ENCODE measurements around the gene PRKG1.
A peak's percentile ranks its signal among the peaks of the same experiment; 100 is the strongest.

PRKG1 gene

DNA sequence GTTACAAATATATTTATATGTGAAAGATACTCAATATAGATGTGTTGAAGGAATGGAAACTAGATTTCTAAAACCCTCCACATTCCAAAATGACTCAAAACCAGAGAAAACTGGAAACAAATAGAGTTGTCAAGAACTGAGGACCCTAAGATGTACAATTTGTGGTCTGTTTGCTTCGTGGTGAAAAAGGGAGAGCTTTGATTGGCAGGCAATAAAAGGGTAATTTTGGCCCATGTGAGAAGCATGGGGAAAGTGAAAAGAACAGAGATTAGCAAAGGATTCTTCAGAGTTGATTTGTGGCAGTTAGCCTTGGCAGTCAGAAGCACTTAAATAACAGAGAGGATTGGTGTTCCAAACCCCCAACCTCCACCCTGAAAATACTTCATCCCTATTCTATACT is 1202.7 kb downstream of the PRKG1 start:
- Mint-ChIP-seq H3K4me1 (ENCODE audit: low read depth) (no peaks in the 10 kb centered on the region), H3K36me3 (ENCODE audit: low read depth) (no peaks in the 10 kb centered on the region), H3K9me3 (no peaks in the 10 kb centered on the region), H3K27me3 (peaks cover 9% of the 10 kb centered on the region), H3K27ac (no peak overlapping the region), H3K4me3 (no peak overlapping the region)

GRCh38 chr10:52279546-52279945 is 1205.3 kb downstream of the PRKG1 start:
- no peak overlapping the region for H3K27ac Mint-ChIP-seq
- no peaks in the 10 kb centered on the region for H3K9me3 Mint-ChIP-seq
- H3K36me3 Mint-ChIP-seq (ENCODE audit: low read depth), result no peaks in the 10 kb centered on the region
- H3K4me1 Mint-ChIP-seq (ENCODE audit: low read depth), result peaks cover 3% of the 10 kb centered on the region
- H3K27me3 Mint-ChIP-seq, result peaks cover 16% of the 10 kb centered on the region
- H3K4me3 Mint-ChIP-seq, result no peak overlapping the region

DNA sequence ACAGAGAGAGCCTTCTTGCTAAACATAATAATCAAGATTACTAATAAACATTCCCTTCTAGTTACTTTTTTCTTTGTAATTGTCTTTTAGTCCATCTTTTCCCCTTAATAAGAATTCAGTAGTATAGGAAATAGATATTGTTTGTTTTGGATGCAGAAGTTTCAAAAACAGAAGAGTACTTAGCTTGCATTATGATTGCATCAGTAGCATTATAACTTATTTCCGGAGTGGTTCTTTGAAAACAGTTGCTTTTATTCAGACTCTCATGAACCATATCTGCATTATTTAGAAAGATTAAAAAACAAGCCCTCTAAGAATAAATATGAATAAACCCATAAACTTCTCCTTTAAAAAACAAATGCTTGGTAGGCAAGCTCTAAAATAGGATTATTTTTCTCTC is 1205.8 kb downstream of the PRKG1 start:
- Mint-ChIP-seq H3K36me3 (ENCODE audit: low read depth) (no peaks in the 10 kb centered on the region), H3K27ac (no peak overlapping the region), H3K9me3 (no peaks in the 10 kb centered on the region), H3K4me1 (ENCODE audit: low read depth) (peaks cover 6% of the 10 kb centered on the region), H3K27me3 (peaks cover 13% of the 10 kb centered on the region), H3K4me3 (no peak overlapping the region)

DNA sequence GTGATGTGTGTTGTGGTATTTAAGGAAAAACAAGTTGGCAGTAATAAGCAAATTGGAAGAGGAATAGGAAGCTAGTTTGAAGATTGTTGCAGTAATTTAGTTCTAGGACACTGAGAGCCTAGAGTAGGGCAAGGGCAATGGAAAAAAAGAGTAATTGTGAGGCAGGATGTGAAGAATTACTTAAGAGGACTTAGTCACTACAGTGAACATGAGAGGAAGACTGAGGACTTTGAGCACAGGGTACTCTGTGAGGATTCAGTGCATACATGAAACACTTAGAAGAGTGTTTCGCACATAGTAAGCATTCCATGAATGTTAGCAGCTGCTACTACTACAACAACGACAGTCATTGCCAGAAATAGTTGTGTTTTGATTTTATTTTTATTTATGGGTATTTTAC is 1208.9 kb downstream of the PRKG1 start:
- H3K4me3 Mint-ChIP-seq, result no peak overlapping the region
- no peaks in the 10 kb centered on the region for H3K9me3 Mint-ChIP-seq
- H3K4me1 Mint-ChIP-seq (ENCODE audit: low read depth), result peaks cover 6% of the 10 kb centered on the region
- peaks cover 8% of the 10 kb centered on the region for H3K27me3 Mint-ChIP-seq
- no peak overlapping the region for H3K27ac Mint-ChIP-seq
- H3K36me3 Mint-ChIP-seq (ENCODE audit: low read depth), result no peaks in the 10 kb centered on the region

DNA sequence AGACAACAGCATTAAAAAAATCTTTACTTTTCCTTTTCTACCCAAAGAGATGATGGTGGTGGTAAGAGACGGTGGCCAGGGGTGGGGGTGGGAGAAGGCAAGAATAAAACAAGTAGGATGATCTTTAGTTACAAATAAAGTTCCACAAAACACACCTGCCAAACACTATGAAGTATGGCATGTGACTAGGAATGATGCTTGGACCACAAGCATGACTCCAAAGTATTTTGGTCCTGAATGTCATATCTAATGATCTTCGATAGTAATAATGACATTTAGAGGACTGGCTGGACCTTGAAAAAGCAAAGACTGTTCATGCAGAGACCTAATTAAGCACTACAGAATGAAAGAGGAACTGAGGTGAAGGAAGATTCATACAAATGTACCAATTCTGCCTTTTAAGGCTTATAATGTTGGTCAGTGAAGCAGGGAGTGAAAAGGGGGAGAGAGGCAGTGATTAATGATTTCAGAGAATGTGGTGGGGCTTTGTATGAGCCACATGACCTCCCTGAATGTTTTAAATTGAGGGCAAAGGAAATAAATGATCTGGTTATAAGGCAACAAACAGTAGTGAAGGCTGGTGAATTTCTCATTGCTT is 1210.2 kb downstream of the PRKG1 start:
- H3K9me3 Mint-ChIP-seq, result no peaks in the 10 kb centered on the region
- H3K36me3 Mint-ChIP-seq (ENCODE audit: low read depth), result no peaks in the 10 kb centered on the region
- peaks cover 6% of the 10 kb centered on the region for H3K4me1 Mint-ChIP-seq (ENCODE audit: low read depth)
- H3K4me3 Mint-ChIP-seq, result no peak overlapping the region
- H3K27ac Mint-ChIP-seq, result no peak overlapping the region
- H3K27me3 Mint-ChIP-seq, result peaks cover 8% of the 10 kb centered on the region

DNA sequence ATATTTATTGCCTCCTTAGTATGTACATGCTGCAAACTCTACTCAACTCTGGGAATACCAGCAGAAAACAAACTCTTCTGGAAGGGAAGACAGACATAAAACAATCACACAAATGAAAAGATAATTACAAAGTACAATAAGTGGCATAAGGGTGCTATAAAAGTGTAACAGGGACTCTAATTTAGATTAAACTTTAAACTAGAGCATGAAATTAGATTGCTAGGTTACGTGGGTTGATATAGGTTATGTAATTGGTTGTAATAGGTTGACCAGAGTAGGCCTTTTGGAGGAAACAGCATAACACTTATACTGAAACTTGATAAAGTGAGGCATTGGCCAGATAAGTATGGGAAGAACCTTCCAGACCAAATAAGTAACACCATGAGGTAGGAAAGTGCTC is 1213.6 kb downstream of the PRKG1 start:
- H3K27me3 Mint-ChIP-seq, result peaks cover 7% of the 10 kb centered on the region
- H3K36me3 Mint-ChIP-seq (ENCODE audit: low read depth), result no peaks in the 10 kb centered on the region
- peaks cover 6% of the 10 kb centered on the region for H3K4me1 Mint-ChIP-seq (ENCODE audit: low read depth)
- H3K4me3 Mint-ChIP-seq, result no peak overlapping the region
- no peaks in the 10 kb centered on the region for H3K9me3 Mint-ChIP-seq
- H3K27ac Mint-ChIP-seq, result no peak overlapping the region

GRCh38 chr10:52297747-52298146 is 1223.5 kb downstream of the PRKG1 start:
- no peaks in the 10 kb centered on the region for H3K27me3 Mint-ChIP-seq
- no peaks in the 10 kb centered on the region for H3K4me1 Mint-ChIP-seq (ENCODE audit: low read depth)
- no peaks in the 10 kb centered on the region for H3K36me3 Mint-ChIP-seq (ENCODE audit: low read depth)
- no peaks in the 10 kb centered on the region for H3K9me3 Mint-ChIP-seq
- no peak overlapping the region for H3K27ac Mint-ChIP-seq
- H3K4me3 Mint-ChIP-seq, result no peak overlapping the region

DNA sequence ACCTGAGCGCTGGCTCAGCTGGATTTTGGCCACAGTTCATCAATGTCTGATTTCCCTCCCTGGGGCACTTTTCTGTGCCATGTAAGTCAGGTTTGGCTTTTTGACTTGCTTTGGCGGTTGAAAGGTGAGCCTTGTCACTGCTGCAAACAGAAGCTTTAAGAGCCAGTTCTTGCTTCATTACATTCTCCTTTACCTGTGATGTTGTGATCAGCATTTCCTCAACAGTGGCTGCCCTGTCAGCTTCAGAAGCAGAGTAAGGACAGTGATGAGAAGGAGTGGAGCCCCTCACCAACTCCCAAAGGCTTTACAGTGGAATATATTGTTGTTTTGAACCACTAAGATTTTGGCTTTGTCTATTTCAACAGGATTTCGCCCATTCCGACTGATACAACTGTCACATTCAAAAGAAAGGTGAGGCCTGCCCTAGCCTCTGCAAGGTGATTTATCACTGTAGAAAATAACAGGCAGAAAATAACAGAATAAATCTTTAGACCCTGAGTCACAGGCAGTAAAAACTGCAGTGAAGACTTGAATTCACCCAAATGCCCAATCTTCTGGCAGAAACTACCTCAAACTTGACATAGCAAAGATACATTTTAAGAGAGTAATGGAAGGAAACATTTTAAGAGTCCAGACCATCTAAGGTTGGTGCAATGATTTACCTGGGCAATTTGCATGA is 1226.5 kb downstream of the PRKG1 start:
- no peaks in the 10 kb centered on the region for H3K4me1 Mint-ChIP-seq (ENCODE audit: low read depth)
- no peaks in the 10 kb centered on the region for H3K27me3 Mint-ChIP-seq
- no peak overlapping the region for H3K27ac Mint-ChIP-seq
- H3K9me3 Mint-ChIP-seq, result no peaks in the 10 kb centered on the region
- H3K4me3 Mint-ChIP-seq, result no peak overlapping the region
- H3K36me3 Mint-ChIP-seq (ENCODE audit: low read depth), result no peaks in the 10 kb centered on the region

DNA sequence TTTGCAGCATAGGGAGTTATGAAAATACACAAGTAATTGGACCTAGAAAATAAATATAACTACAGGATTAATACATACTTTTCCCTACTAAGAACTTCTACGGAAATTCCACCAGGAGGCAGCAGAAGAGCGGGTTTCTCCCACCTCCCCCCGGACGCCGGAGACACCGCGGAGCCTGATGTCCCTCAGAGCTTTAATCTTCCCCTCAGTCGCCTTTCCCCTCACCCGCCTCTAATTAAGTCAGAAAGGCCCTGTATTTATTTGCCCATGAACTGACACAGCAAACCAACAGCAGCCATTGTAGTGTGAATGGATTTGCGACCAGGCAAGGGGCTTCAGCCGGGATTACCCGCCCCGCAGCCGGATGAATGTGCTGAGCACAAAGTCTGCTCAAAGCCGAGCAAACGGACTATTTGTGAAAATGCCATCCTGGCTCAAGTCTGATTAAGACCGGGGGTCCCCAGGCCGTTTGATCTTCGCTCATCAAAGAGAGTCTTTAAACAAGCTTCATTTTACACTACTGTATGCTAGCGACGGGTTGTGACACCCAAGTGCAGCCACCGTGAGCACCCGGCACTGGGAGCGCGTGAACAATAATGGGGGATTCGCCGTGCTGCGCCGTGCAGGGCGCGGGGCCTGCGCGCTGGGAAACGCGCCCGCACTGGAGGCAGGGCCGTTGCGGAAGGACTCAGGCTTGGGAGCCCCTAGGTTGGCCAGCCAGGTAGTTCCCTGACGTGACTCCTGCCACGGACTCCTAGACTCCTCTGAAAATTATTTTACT is 1234.2 kb downstream of the PRKG1 start:
- Mint-ChIP-seq H3K27me3 (peaks cover 50% of the 10 kb centered on the region), H3K9me3 (no peaks in the 10 kb centered on the region), H3K36me3 (ENCODE audit: low read depth) (no peaks in the 10 kb centered on the region), H3K27ac (no peak overlapping the region), H3K4me1 (ENCODE audit: low read depth) (peaks cover 9% of the 10 kb centered on the region), H3K4me3 (peak overlapping the region; percentile 60)

DNA sequence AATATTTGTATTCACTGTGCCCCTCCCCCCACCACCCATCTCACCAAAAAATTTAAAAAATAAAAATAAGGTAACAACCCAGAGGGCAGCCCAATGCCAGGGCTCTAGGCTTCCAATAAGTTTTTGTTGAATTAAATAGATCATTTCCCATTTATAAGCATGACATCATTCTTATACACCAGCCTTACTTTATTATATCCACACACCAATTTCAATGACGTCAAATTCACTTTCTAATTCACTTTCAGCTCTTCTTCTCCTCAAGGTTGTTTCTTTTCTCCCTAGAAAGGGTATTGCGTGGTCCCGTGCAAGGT is 1238.6 kb downstream of the PRKG1 start:
- Mint-ChIP-seq H3K9me3 (no peaks in the 10 kb centered on the region), H3K4me1 (ENCODE audit: low read depth) (peaks cover 16% of the 10 kb centered on the region), H3K27ac (no peak overlapping the region), H3K4me3 (peak overlapping the region; percentile 34), H3K27me3 (peaks cover 70% of the 10 kb centered on the region), H3K36me3 (ENCODE audit: low read depth) (no peaks in the 10 kb centered on the region)

- Mint-ChIP-seq H3K4me3 (peak overlapping the region; percentile 34), H3K4me1 (ENCODE audit: low read depth) (peaks cover 16% of the 10 kb centered on the region), H3K36me3 (ENCODE audit: low read depth) (no peaks in the 10 kb centered on the region), H3K27me3 (peaks cover 65% of the 10 kb centered on the region), H3K27ac (no peak overlapping the region), H3K9me3 (no peaks in the 10 kb centered on the region)
Observed at GRCh38 chr10:52313256-52313932, 1239.1 kb downstream of the PRKG1 start.

DNA sequence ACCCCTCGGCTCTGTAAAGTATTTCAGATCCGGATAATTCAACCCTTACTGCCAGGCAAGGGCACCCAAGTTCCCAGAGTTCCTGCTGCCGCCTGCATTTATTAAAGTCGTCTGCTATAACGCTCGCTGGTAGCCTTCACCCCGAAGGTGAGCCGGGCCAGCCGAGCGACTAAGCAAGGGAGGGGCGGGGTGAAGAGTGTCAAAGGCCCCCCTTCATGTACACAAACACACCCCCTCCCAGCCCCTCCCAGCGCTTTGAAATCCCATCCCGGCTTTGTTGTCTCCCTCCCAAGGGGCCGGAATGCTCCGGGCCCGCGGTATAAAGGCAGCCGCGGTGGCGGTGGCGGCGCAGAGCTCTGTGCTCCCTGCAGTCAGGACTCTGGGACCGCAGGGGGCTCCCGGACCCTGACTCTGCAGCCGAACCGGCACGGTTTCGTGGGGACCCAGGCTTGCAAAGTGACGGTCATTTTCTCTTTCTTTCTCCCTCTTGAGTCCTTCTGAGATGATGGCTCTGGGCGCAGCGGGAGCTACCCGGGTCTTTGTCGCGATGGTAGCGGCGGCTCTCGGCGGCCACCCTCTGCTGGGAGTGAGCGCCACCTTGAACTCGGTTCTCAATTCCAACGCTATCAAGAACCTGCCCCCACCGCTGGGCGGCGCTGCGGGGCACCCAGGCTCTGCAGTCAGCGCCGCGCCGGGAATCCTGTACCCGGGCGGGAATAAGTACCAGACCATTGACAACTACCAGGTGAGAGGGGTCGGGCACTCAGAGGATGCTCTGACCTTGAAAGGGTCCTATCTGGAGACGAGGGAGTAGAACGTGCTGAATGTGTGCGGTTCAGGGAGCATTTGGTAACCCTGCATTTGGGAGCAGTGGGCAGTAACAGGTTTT is 1239.9 kb downstream of the PRKG1 start, which contains the start of gene DKK1:
Gene DKK1, plus strand, starts transcription at position 349 of the 889 bp plus-strand sequence. Its CDS starts 154 bp downstream, at position 503.
- Mint-ChIP-seq H3K36me3 (ENCODE audit: low read depth) (no peaks in the 10 kb centered on the region), H3K4me1 (ENCODE audit: low read depth) (peaks cover 12% of the 10 kb centered on the region), H3K9me3 (no peaks in the 10 kb centered on the region), H3K27me3 (peaks cover 58% of the 10 kb centered on the region), H3K4me3 (peak within 1 kb of the TSS; percentile 57), H3K27ac (no peak within 1 kb of the TSS)

GRCh38 chr10:52314822-52315552 is 1240.7 kb downstream of the PRKG1 start:
- H3K9me3 Mint-ChIP-seq, result no peaks in the 10 kb centered on the region
- H3K4me1 Mint-ChIP-seq (ENCODE audit: low read depth), result peaks cover 12% of the 10 kb centered on the region
- peaks cover 50% of the 10 kb centered on the region for H3K27me3 Mint-ChIP-seq
- H3K4me3 Mint-ChIP-seq, result peak overlapping the region; percentile 57
- no peaks in the 10 kb centered on the region for H3K36me3 Mint-ChIP-seq (ENCODE audit: low read depth)
- H3K27ac Mint-ChIP-seq, result no peak overlapping the region

- Mint-ChIP-seq H3K27me3 (peaks cover 46% of the 10 kb centered on the region), H3K4me3 (no peak overlapping the region), H3K36me3 (ENCODE audit: low read depth) (no peaks in the 10 kb centered on the region), H3K9me3 (no peaks in the 10 kb centered on the region), H3K4me1 (ENCODE audit: low read depth) (peaks cover 12% of the 10 kb centered on the region), H3K27ac (no peak overlapping the region)
Observed at GRCh38 chr10:52316001-52316400, 1241.7 kb downstream of the PRKG1 start.

Measured in stimulated activated naive CD8-positive, alpha-beta T cell treated with anti-CD3 and anti-CD28 coated beads, Interleukin-15, Interleukin-2, amounts not matched to agents 100 ng/mL and 50 ng/mL, for 24 hours (primary cell).